SIG-M5 treated with dmso at 0.1 percent for 504 hours (cell line): Measurements from ENCODE around the gene BCAR1.
"Not testable (repeated sequence)": the region's sequence is repeated elsewhere in the genome, so short reads cannot be mapped to it uniquely, and the experiment has no call there.

Experiments
- DNase-seq: peaks from one replicate; lab custom pipeline; 2025; ENCODE audit not compliant: unreplicated experiment; lab: John Stamatoyannopoulos, UW

The BCAR1 gene

GRCh38 chr16:75226550-75227360, 24.7 kb downstream of the BCAR1 start:
- DNase-seq = no peak

- DNase-seq = no peak
These were observed 25.5 kb downstream of the BCAR1 start for GRCh38 chr16:75225678-75226515.

- DNase-seq = no peak
These were observed 26.3 kb downstream of the BCAR1 start for GRCh38 chr16:75225092-75225491.

- no peak for DNase-seq
These were observed 26.9 kb downstream of the BCAR1 start for GRCh38 chr16:75224306-75225082.

- DNase-seq = not testable (repeated sequence)
These were observed 28.3 kb downstream of the BCAR1 start for GRCh38 chr16:75223129-75223528.

GRCh38 chr16:75222271-75222783, 29.1 kb downstream of the BCAR1 start:
- DNase-seq = no peak

GRCh38 chr16:75219838-75220237, 31.6 kb downstream of the BCAR1 start:
- no peak for DNase-seq

- no peak for DNase-seq
These were observed 32.3 kb downstream of the BCAR1 start for GRCh38 chr16:75219088-75219487.

- DNase-seq = no peak
These were observed 33.0 kb downstream of the BCAR1 start, which contains the start of gene CTRB1 for GRCh38 chr16:75218256-75219076. Gene CTRB1 (plus strand): TSS chr16:75218988. CDS start chr16:75219008, 20 bp downstream.

GRCh38 chr16:75217389-75217851, 34.0 kb downstream of the BCAR1 start:
- DNase-seq = no peak

GRCh38 chr16:75216576-75216975, 34.8 kb downstream of the BCAR1 start:
- DNase-seq = no peak

- DNase-seq = no peak
These were observed 35.3 kb downstream of the BCAR1 start for GRCh38 chr16:75216127-75216526.

- DNase-seq = not testable (repeated sequence)
These were observed 40.1 kb downstream of the BCAR1 start for GRCh38 chr16:75211286-75211685.

GRCh38 chr16:75209944-75210343, 41.5 kb downstream of the BCAR1 start:
- DNase-seq = no peak

GRCh38 chr16:75209514-75209913, 41.9 kb downstream of the BCAR1 start:
- DNase-seq = not testable (repeated sequence)

- no peak for DNase-seq
These were observed 42.4 kb downstream of the BCAR1 start for GRCh38 chr16:75208861-75209505.

- no peak for DNase-seq
These were observed 43.1 kb downstream of the BCAR1 start for GRCh38 chr16:75208242-75208825.

- DNase-seq = no peak
These were observed 43.6 kb downstream of the BCAR1 start for GRCh38 chr16:75207831-75208230.
